ENCODE data around the gene MIAT.
A peak's percentile ranks its signal among the peaks of the same experiment; 100 is the strongest.

Gene MIAT

DNA sequence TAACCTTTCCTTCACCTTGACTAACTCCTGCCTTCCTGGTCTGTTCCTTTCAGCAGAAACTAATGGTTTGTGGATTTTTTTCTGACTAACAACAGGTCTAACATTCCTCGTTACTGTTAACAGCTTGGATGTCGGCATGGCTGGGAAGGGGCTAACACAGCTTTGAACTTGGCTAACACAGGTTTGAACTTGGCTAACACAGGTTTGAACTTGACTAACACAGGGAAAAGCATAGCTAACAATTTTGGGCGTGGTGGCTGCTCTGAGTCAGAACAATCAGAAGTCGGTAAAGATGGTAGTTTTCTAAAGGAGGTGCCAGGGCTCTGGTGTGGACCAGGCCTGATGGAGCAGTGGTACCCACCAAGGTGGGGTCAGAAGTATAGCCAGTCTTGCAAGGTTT, 16.1 kb downstream of the MIAT start:
- H3K9ac ChIP-seq (ENCODE audit: low read length): peak overlapping the region; percentile 88
- H3K4me1 ChIP-seq (ENCODE audit: control insufficient read depth, insufficient read depth, low read length): peaks cover 21% of the 10 kb centered on the region
- peak overlapping the region; percentile 89 for H3K4me3 ChIP-seq (ENCODE audit: low read length)
- H3K27me3 ChIP-seq (ENCODE audit: control insufficient read depth, insufficient read depth, low read length): no peaks in the 10 kb centered on the region
- no peaks in the 10 kb centered on the region for H3K9me3 ChIP-seq (ENCODE audit: control insufficient read depth, low read length)
- no peaks in the 10 kb centered on the region for H3K36me3 ChIP-seq (ENCODE audit: control insufficient read depth, insufficient read depth, low read length)

DNA sequence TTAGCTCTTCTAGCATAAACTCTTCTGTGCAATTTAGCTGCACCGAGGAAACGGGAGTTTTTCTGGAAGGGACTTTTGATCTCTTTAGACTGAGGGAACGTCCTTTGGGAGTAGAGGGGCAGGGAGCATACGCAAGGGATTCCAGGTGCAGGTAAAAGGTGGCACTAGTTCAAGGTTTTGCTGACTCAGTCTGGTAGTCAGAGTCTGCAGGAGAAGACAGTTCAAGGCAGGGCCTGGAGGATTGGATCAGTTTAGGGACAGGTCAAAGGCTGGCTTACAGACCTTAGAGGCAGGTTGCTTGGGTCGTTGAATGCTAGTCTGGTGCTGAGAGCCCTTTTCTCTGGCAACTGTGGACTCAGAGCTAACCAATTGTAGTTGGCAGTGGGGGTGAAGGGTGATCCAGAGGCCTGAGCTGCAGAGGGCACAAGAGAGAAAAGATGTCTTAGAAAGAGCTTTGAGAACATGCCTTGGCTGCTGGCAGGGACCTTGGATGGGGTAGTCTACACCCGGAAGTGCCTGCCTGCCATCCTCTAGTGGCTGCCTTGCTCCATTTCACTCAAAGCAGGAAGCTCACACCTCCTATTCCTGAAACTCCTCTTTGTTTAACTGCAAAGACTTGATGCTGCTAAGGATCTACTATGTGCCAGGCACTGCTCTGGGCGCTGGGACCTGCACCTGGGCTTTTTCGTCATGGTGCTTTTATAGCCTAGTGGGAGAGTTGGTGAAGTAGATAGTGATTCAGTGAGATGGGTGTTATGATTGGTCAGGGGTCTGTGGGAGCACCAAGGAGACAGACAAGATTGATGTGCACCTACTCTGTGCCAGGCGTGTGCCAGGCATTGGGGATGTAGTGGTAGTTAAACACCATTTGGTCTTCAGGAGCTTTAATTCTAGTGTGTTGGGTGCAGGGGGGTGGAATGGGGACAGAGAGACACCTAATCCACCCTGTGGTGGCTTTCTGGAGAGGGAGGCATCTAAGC, 17.1 kb downstream of the MIAT start:
- Histone ChIP-seq H3K4me1 (ENCODE audit: control insufficient read depth, insufficient read depth, low read length) (peaks cover 21% of the 10 kb centered on the region), H3K27me3 (ENCODE audit: control insufficient read depth, insufficient read depth, low read length) (no peaks in the 10 kb centered on the region), H3K9ac (ENCODE audit: low read length) (peak overlapping the region; percentile 12), H3K9me3 (ENCODE audit: control insufficient read depth, low read length) (no peaks in the 10 kb centered on the region), H3K4me3 (ENCODE audit: low read length) (no peak overlapping the region), H3K36me3 (ENCODE audit: control insufficient read depth, insufficient read depth, low read length) (no peaks in the 10 kb centered on the region)

DNA sequence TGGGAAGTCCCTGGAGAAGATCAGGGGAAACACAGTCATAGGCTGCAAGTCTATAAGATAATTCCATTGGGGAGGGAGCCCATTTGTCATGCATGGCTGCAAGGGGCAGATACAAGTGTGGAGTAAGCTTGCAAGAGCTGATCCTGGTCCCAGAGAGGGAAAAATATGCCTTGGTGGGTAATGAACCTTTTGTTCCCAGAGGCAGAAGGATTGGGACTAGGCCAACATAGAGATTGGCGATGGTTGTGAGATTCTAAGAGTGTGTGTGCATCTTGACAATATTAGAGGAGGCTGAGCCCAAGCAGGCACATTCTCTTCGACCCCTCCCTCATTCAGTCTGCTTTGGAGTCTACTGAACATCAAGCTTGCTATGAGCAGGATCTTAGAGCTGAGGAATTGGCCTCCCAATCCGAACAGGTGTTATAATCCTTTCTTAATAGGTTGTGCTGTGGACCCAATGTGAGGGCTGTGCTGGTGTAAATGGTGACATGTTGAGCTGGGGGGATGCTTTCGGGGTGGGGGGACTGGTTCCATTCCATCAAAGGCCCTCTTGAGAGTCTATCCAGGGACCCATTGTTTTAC, 18.4 kb downstream of the MIAT start:
- H3K9me3 ChIP-seq (ENCODE audit: control insufficient read depth, low read length): no peaks in the 10 kb centered on the region
- no peaks in the 10 kb centered on the region for H3K36me3 ChIP-seq (ENCODE audit: control insufficient read depth, insufficient read depth, low read length)
- H3K4me1 ChIP-seq (ENCODE audit: control insufficient read depth, insufficient read depth, low read length): peaks cover 21% of the 10 kb centered on the region
- no peak overlapping the region for H3K4me3 ChIP-seq (ENCODE audit: low read length)
- no peak overlapping the region for H3K9ac ChIP-seq (ENCODE audit: low read length)
- H3K27me3 ChIP-seq (ENCODE audit: control insufficient read depth, insufficient read depth, low read length): no peaks in the 10 kb centered on the region

DNA sequence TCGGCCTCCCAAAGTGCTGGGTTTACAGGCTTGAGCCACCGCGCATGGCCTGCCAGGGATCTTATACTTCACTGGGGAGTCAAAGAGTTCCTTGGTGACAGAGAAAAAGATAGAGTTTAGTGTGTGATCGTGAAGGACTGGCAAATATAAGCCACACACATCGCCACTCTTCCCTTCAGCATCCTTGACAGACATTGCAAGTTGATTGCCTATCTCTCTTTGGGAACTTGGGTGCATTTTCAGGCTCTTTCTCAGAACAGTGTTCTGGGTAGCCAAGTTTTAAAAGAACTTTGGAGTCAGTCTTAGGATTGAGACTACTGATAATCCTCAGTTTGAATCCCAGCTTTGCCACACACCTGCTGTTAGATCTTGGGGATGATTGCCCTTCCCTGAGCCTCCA, 19.8 kb downstream of the MIAT start:
- H3K4me3 ChIP-seq (ENCODE audit: low read length): no peak overlapping the region
- no peaks in the 10 kb centered on the region for H3K27me3 ChIP-seq (ENCODE audit: control insufficient read depth, insufficient read depth, low read length)
- H3K9me3 ChIP-seq (ENCODE audit: control insufficient read depth, low read length): no peaks in the 10 kb centered on the region
- H3K4me1 ChIP-seq (ENCODE audit: control insufficient read depth, insufficient read depth, low read length): peaks cover 18% of the 10 kb centered on the region
- no peak overlapping the region for H3K9ac ChIP-seq (ENCODE audit: low read length)
- no peaks in the 10 kb centered on the region for H3K36me3 ChIP-seq (ENCODE audit: control insufficient read depth, insufficient read depth, low read length)

DNA sequence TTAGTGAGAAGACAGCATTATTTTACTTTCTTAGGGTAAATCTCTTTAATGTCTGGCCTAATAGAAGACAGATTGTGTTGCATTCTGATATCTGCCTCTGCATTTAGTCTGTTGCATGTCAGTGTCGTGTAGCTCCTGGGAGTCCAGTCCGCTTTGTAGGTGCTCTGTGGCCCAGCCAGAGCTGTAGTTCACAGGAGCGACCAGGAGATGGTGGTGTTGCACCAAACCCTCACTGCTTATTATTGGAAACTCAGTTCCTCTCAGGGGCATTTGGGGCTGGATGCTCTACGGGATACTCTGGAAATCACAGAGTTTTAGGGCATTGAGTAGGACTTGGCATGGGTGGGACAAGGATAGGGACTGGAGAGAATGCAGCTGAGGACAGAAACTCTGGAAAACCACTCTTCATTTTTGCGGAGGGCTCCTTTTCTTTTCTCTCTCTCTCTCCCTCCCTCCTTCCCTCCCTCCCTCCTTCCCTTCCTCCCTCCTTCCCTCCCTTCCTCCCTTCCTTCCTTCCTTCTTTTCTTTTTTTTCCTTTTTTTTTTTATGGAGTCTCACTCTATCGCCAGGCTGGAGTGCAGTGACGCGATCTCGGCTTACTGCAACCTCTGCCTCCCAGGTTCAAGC, 21.7 kb downstream of the MIAT start:
- H3K36me3 ChIP-seq (ENCODE audit: control insufficient read depth, insufficient read depth, low read length): no peaks in the 10 kb centered on the region
- H3K9ac ChIP-seq (ENCODE audit: low read length): no peak overlapping the region
- no peaks in the 10 kb centered on the region for H3K27me3 ChIP-seq (ENCODE audit: control insufficient read depth, insufficient read depth, low read length)
- peaks cover 6% of the 10 kb centered on the region for H3K4me1 ChIP-seq (ENCODE audit: control insufficient read depth, insufficient read depth, low read length)
- no peak overlapping the region for H3K4me3 ChIP-seq (ENCODE audit: low read length)
- H3K9me3 ChIP-seq (ENCODE audit: control insufficient read depth, low read length): no peaks in the 10 kb centered on the region

DNA sequence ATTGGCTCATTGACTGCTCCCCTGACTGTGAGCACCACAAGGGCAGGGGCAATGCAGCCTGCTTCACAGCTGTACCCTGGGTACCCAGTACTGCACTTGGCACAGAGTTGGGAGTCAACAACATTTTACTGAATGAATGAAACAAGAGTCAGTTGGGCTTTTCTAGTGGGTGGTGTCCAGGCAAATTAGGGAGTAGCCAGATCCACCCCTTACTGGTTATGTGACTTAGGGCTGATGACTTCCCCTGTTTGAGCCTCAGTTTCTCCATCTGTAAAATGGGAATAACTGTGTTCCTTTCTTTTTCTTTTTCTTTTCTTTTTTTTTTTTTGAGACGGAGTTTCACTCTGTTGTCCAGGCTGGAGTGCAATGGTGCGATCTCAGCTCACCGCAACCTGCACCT, 23.1 kb downstream of the MIAT start:
- H3K27me3 ChIP-seq (ENCODE audit: control insufficient read depth, insufficient read depth, low read length): no peaks in the 10 kb centered on the region
- H3K9me3 ChIP-seq (ENCODE audit: control insufficient read depth, low read length): no peaks in the 10 kb centered on the region
- no peaks in the 10 kb centered on the region for H3K4me1 ChIP-seq (ENCODE audit: control insufficient read depth, insufficient read depth, low read length)
- H3K36me3 ChIP-seq (ENCODE audit: control insufficient read depth, insufficient read depth, low read length): no peaks in the 10 kb centered on the region
- H3K9ac ChIP-seq (ENCODE audit: low read length): no peak overlapping the region
- no peak overlapping the region for H3K4me3 ChIP-seq (ENCODE audit: low read length)

DNA sequence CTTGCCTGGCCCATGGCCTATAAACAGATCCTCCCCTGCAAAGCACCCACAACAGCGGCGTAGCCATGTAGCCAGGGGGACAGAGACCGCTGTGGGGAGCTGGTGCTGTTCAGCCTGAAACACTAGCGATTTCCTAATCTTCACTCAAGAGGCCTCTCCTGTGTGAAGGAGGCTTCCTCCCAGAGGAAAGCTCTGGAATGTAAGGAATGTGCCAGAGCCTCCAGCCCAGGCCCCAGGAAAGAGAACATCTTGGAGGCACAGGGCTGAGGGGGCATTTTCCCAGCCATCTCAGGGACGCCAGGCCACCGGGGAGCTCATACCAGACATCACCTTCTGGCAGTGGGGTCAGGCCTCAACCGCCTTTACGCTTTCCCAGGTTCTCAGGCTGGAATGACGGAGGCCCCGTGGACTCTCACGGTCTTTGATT, 24.0 kb downstream of the MIAT start:
- Histone ChIP-seq H3K27me3 (ENCODE audit: control insufficient read depth, insufficient read depth, low read length) (no peaks in the 10 kb centered on the region), H3K36me3 (ENCODE audit: control insufficient read depth, insufficient read depth, low read length) (no peaks in the 10 kb centered on the region), H3K4me1 (ENCODE audit: control insufficient read depth, insufficient read depth, low read length) (no peaks in the 10 kb centered on the region), H3K9me3 (ENCODE audit: control insufficient read depth, low read length) (no peaks in the 10 kb centered on the region), H3K9ac (ENCODE audit: low read length) (no peak overlapping the region), H3K4me3 (ENCODE audit: low read length) (no peak overlapping the region)

DNA sequence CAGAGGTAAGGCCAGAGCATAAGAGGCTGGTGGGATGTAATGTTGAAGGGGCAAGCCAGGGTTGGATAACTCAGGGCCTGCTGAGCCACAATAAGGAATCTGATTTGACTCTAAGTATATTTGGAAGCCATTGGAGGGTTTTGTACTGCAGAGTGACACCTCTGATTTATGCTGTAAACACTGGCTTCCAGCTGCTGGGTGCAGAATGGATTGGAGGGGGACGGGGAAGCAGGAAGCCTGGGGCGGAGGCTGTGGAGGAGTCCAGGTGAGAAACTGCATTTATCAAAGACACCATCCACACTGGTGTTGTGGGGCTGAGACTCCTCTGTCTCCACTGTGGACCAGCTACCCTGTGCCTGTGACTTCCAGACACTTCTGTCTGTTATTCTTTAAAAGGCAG, 26.8 kb downstream of the MIAT start:
- no peaks in the 10 kb centered on the region for H3K36me3 ChIP-seq (ENCODE audit: control insufficient read depth, insufficient read depth, low read length)
- no peaks in the 10 kb centered on the region for H3K9me3 ChIP-seq (ENCODE audit: control insufficient read depth, low read length)
- H3K4me3 ChIP-seq (ENCODE audit: low read length): no peak overlapping the region
- H3K27me3 ChIP-seq (ENCODE audit: control insufficient read depth, insufficient read depth, low read length): no peaks in the 10 kb centered on the region
- H3K4me1 ChIP-seq (ENCODE audit: control insufficient read depth, insufficient read depth, low read length): no peaks in the 10 kb centered on the region
- H3K9ac ChIP-seq (ENCODE audit: low read length): no peak overlapping the region

DNA sequence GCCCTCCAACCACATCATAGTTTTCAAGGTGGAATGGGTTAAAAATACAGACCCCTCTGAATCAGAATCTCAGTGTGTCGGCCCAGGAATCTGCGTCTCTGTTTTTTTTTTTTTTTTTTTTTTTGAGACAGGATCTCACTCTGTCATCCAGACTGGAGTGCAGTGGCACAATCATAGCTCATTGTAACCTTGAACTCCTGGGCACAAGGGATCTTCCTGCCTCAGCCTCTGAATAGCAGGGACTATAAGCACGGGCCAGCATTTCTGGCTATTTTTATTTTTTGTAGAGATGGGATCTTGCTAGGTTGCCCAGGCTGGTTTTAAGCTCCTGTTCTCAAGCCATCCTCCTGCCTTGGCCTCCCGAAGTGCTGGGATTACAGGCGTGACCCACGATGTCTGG, 28.2 kb downstream of the MIAT start:
- no peaks in the 10 kb centered on the region for H3K27me3 ChIP-seq (ENCODE audit: control insufficient read depth, insufficient read depth, low read length)
- no peaks in the 10 kb centered on the region for H3K9me3 ChIP-seq (ENCODE audit: control insufficient read depth, low read length)
- H3K4me1 ChIP-seq (ENCODE audit: control insufficient read depth, insufficient read depth, low read length): no peaks in the 10 kb centered on the region
- no peaks in the 10 kb centered on the region for H3K36me3 ChIP-seq (ENCODE audit: control insufficient read depth, insufficient read depth, low read length)
- no peak overlapping the region for H3K4me3 ChIP-seq (ENCODE audit: low read length)
- no peak overlapping the region for H3K9ac ChIP-seq (ENCODE audit: low read length)

DNA sequence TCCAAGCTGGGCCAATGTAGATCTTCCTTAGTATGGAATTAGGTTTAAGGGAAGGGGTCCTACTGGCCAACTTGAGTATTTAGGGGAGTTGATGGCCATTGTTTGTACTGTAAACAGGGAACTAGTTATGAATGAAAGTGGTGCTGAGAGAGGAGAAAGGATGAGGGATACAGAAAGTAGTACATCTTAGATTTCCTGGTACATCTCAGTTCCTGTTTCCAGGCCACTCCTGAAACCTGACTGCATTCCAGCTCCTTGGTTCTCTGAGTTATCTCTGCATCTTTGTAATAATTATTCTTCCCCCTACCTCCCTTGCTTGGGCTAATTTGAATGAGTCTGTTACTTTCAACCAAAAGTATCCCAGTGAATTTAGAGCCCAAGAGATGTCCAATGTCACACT, 30.1 kb downstream of the MIAT start:
- H3K36me3 ChIP-seq (ENCODE audit: control insufficient read depth, insufficient read depth, low read length): no peaks in the 10 kb centered on the region
- H3K9ac ChIP-seq (ENCODE audit: low read length): no peak overlapping the region
- no peaks in the 10 kb centered on the region for H3K27me3 ChIP-seq (ENCODE audit: control insufficient read depth, insufficient read depth, low read length)
- no peak overlapping the region for H3K4me3 ChIP-seq (ENCODE audit: low read length)
- H3K9me3 ChIP-seq (ENCODE audit: control insufficient read depth, low read length): no peaks in the 10 kb centered on the region
- no peaks in the 10 kb centered on the region for H3K4me1 ChIP-seq (ENCODE audit: control insufficient read depth, insufficient read depth, low read length)

DNA sequence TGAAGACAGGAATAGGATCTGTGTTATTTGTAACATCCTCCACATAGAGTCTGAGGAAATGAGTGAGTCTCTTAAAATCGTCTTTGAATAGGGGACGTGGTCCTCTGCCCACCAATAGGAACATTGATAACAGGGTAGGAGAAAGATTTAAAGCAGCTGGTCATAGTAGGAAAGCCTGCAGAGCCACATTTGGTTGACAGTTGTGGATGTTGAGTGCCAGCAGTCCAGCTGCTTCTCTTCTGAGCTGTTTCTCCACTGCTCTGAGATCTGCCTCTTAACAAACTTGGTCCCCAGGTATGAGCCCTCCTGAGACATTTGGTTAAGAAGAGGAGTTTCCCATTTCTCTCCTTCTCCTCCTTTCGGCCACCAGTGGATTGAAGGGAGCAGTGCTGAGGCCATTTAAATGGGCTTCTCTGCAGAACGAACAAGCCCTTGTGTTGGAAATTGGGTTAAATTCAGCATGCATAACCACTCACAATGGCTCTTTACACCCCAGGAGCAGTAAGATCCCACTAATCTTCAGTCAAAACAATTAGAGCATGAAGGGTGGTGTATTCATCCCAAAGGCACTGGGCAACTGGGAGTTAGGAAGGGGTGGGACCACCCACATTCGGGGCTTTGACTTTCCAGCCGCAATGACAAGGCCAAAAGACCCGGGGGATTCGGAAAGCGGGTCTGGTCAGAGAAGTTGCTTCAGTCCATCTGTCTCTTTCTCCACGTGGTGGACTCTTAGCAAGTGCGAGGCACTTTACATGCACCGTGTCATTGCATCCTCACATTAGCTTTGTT, 32.3 kb downstream of the MIAT start:
- Histone ChIP-seq H3K36me3 (ENCODE audit: control insufficient read depth, insufficient read depth, low read length) (no peaks in the 10 kb centered on the region), H3K9ac (ENCODE audit: low read length) (no peak overlapping the region), H3K4me3 (ENCODE audit: low read length) (no peak overlapping the region), H3K27me3 (ENCODE audit: control insufficient read depth, insufficient read depth, low read length) (no peaks in the 10 kb centered on the region), H3K4me1 (ENCODE audit: control insufficient read depth, insufficient read depth, low read length) (no peaks in the 10 kb centered on the region), H3K9me3 (ENCODE audit: control insufficient read depth, low read length) (no peaks in the 10 kb centered on the region)

Data from mucosa of stomach (tissue), 1 donor.